T follicular helper cell (primary cell): ENCODE data around the gene EXT2.

Experiments
- DNase-seq: peaks from one replicate; pipeline ENCODE4 v3.0.0-alpha.2; 2020; ENCODE audit warnings: low read depth

The EXT2 gene

GRCh38 chr11:44165432-44165831 is 70.0 kb downstream of the EXT2 start:
- no peak for DNase-seq

GRCh38 chr11:44167046-44167445 is 71.6 kb downstream of the EXT2 start:
- no peak for DNase-seq

GRCh38 chr11:44171518-44171917 is 76.0 kb downstream of the EXT2 start:
- no peak for DNase-seq

- DNase-seq, result no peak
Observed at GRCh38 chr11:44172966-44173365, 77.5 kb downstream of the EXT2 start.

GRCh38 chr11:44174842-44175241 is 79.4 kb downstream of the EXT2 start:
- DNase-seq, result no peak

GRCh38 chr11:44176546-44177213 is 81.2 kb downstream of the EXT2 start:
- no peak for DNase-seq

- no peak for DNase-seq
Observed at GRCh38 chr11:44177905-44178304, 82.4 kb downstream of the EXT2 start.

GRCh38 chr11:44178381-44178780 is 82.9 kb downstream of the EXT2 start:
- DNase-seq, result no peak

GRCh38 chr11:44179173-44179572 is 83.7 kb downstream of the EXT2 start:
- no peak for DNase-seq

GRCh38 chr11:44180107-44180506 is 84.6 kb downstream of the EXT2 start:
- no peak for DNase-seq

- no peak for DNase-seq
Observed at GRCh38 chr11:44185522-44185921, 90.0 kb downstream of the EXT2 start.

- no peak for DNase-seq
Observed at GRCh38 chr11:44186321-44186930, 90.9 kb downstream of the EXT2 start.

- DNase-seq, result no peak
Observed at GRCh38 chr11:44188643-44189042, 93.2 kb downstream of the EXT2 start.

- DNase-seq, result no peak
Observed at GRCh38 chr11:44189986-44190882, 94.8 kb downstream of the EXT2 start.

GRCh38 chr11:44190883-44191230 is 95.4 kb downstream of the EXT2 start:
- no peak for DNase-seq

- DNase-seq, result no peak
Observed at GRCh38 chr11:44191322-44192016, 96.0 kb downstream of the EXT2 start.

GRCh38 chr11:44192017-44192385 is 96.5 kb downstream of the EXT2 start:
- no peak for DNase-seq

GRCh38 chr11:44192462-44193100 is 97.1 kb downstream of the EXT2 start:
- DNase-seq, result no peak

GRCh38 chr11:44193856-44194255 is 98.4 kb downstream of the EXT2 start:
- DNase-seq, result no peak

GRCh38 chr11:44198146-44198724 is 102.8 kb downstream of the EXT2 start:
- no peak for DNase-seq

GRCh38 chr11:44199298-44199697 is 103.8 kb downstream of the EXT2 start:
- no peak for DNase-seq

GRCh38 chr11:44199816-44200215 is 104.3 kb downstream of the EXT2 start:
- DNase-seq, result no peak
